ENCODE data around the gene COL24A1. TPM values are rescaled to one million over a fixed set of nuclear protein-coding genes. Genes with fewer than 3 reads are reported as not detected.
"Not testable (repeated sequence)": the region's sequence is repeated elsewhere in the genome, so short reads cannot be mapped to it uniquely, and the experiment has no call there.

The COL24A1 gene
- total and polyA plus RNA-seq, 10 donors = 0.06 to 1.1 (median 0.55) TPM

GRCh38 chr1:86114816-86115400 is 41.7 kb downstream of the COL24A1 start:
- no peak for TF ChIP-seq POLR2A (IDR thresholded peaks at IDR 0.05)
- no peak for TF ChIP-seq POLR2AphosphoS5 (IDR thresholded peaks at IDR 0.05)
- TF ChIP-seq CTCF (IDR thresholded peaks at IDR 0.05 in 8 of 11, conservative IDR thresholded peaks at IDR 0.05 in 3 of 11) = no peak
- Histone ChIP-seq H3K4me1 (no peaks in the 10 kb centered on the region), H3K4me3 (no peak overlapping the region), H3K9me3 (peaks cover 0 to 12% (median 8%) of the 10 kb centered on the region in 8 donors), H3K27me3 (replicated peaks in 1 of 7) (no peaks in the 10 kb centered on the region), H3K36me3 (no peaks in the 10 kb centered on the region), H3K27ac (no peak overlapping the region)
- intact Hi-C loops (cut with DNase I; ENCODE audit: low total_unique reads) = no loop called here
- DNase-seq = no peak
- WGBS, 5 donors = 66 to 81% (median 71%) methylated on average over 4 of the region's 4 CpGs

GRCh38 chr1:86114236-86114635 is 42.3 kb downstream of the COL24A1 start:
- intact Hi-C loops (cut with DNase I; ENCODE audit: low total_unique reads) = no loop called here
- no peaks in the 10 kb centered on the region for H3K4me1 ChIP-seq
- TF ChIP-seq POLR2AphosphoS5 (IDR thresholded peaks at IDR 0.05) = no peak
- no peak for TF ChIP-seq POLR2A (IDR thresholded peaks at IDR 0.05)
- no peak for TF ChIP-seq CTCF (IDR thresholded peaks at IDR 0.05 in 8 of 11, conservative IDR thresholded peaks at IDR 0.05 in 3 of 11)
- no peak for DNase-seq
- H3K4me3 ChIP-seq = no peak overlapping the region
- WGBS, 5 donors = 86 to 96% (median 90%) methylated on average over 2 of the region's 2 CpGs
- H3K9me3 ChIP-seq = peaks cover 0 to 9% (median 7%) of the 10 kb centered on the region in 8 donors
- no peaks in the 10 kb centered on the region for H3K36me3 ChIP-seq
- H3K27ac ChIP-seq = no peak overlapping the region
- H3K27me3 ChIP-seq (replicated peaks in 1 of 7) = no peaks in the 10 kb centered on the region

- H3K27ac ChIP-seq; H3K9me3 ChIP-seq; H3K27me3 ChIP-seq (replicated peaks in 1 of 7); DNase-seq; H3K4me1 ChIP-seq; intact Hi-C loops (cut with DNase I; ENCODE audit: low total_unique reads); H3K4me3 ChIP-seq; H3K36me3 ChIP-seq: not testable (repeated sequence)
- WGBS, 5 donors = 81 to 95% (median 92%) methylated on average over 12 of the region's 12 CpGs
Observed at GRCh38 chr1:86111590-86111989, 45.0 kb downstream of the COL24A1 start.

- DNase-seq = peak; percentile 69
- WGBS, 5 donors = 94 to 98% (median 97%) methylated on average over 23 to 41 of the region's 41 CpGs
Observed at GRCh38 chr1:86110451-86111129, 46.0 kb downstream of the COL24A1 start.

More at GRCh38 chr1:86110451-86111129, 46.0 kb downstream of the COL24A1 start:
- Histone ChIP-seq H3K27me3 (replicated peaks in 1 of 7) (no peaks in the 10 kb centered on the region), H3K4me1 (no peaks in the 10 kb centered on the region), H3K36me3 (no peaks in the 10 kb centered on the region), H3K4me3 (no peak overlapping the region), H3K9me3 (peaks cover 0 to 9% (median 7%) of the 10 kb centered on the region in 8 donors), H3K27ac (no peak overlapping the region)
- intact Hi-C loops (cut with DNase I; ENCODE audit: low total_unique reads) = no loop called here
- no peak for TF ChIP-seq POLR2AphosphoS5 (IDR thresholded peaks at IDR 0.05)
- TF ChIP-seq POLR2A (IDR thresholded peaks at IDR 0.05) = no peak
- TF ChIP-seq CTCF (IDR thresholded peaks at IDR 0.05 in 8 of 11, conservative IDR thresholded peaks at IDR 0.05 in 3 of 11) = no peak
